ENCODE measurements around the gene HTR3D. TPM values are rescaled to one million over a fixed set of nuclear protein-coding genes. Genes with fewer than 3 reads are reported as not detected.

HTR3D gene
- total RNA-seq, result not detected in 2 replicates

- Histone ChIP-seq H3K36me3 (ENCODE audit: insufficient read depth, low read length) (no peaks in the 10 kb centered on the region), H3K27me3 (ENCODE audit: insufficient read depth, low read length) (peaks cover 21% of the 10 kb centered on the region), H3K4me3 (ENCODE audit: insufficient read depth, low read length) (no peak within 1 kb of the TSS), H2AFZ (ENCODE audit: low read length) (no peak within 1 kb of the TSS), H3K4me2 (ENCODE audit: insufficient read depth, low read length) (no peak within 1 kb of the TSS), H3K4me1 (ENCODE audit: insufficient read depth, low read length) (no peaks in the 10 kb centered on the region), H4K20me1 (ENCODE audit: insufficient read depth, low read length) (no peaks in the 10 kb centered on the region), H3K27ac (ENCODE audit: low read depth, low read length) (no peak within 1 kb of the TSS), H3K79me2 (ENCODE audit: insufficient read depth, low read length) (no peaks in the 10 kb centered on the region), H3K9me3 (ENCODE audit: low read depth, low read length) (no peaks in the 10 kb centered on the region)
- DNase-seq (ENCODE audit: insufficient read length, low spot score, missing footprints), result no peak
- no peak for TF ChIP-seq CTCF (IDR thresholded peaks at IDR 0.05; ENCODE audit: extremely low read depth, low read depth, low read length)
Measured at GRCh38 chr3:184031187-184031792, at the start of gene HTR3D. TSS of gene HTR3D (plus strand) at chr3:184031742. CDS start at chr3:184031742, 0 bp downstream.

- DNase-seq (ENCODE audit: insufficient read length, low spot score, missing footprints), result no peak
- H4K20me1 ChIP-seq (ENCODE audit: insufficient read depth, low read length), result peaks cover 3% of the 10 kb centered on the region
- H3K79me2 ChIP-seq (ENCODE audit: insufficient read depth, low read length), result no peaks in the 10 kb centered on the region
- no peaks in the 10 kb centered on the region for H3K9me3 ChIP-seq (ENCODE audit: low read depth, low read length)
- H3K4me3 ChIP-seq (ENCODE audit: insufficient read depth, low read length), result no peak overlapping the region
- no peak overlapping the region for H3K4me2 ChIP-seq (ENCODE audit: insufficient read depth, low read length)
- H3K27ac ChIP-seq (ENCODE audit: low read depth, low read length), result no peak overlapping the region
- H3K4me1 ChIP-seq (ENCODE audit: insufficient read depth, low read length), result no peaks in the 10 kb centered on the region
- no peak overlapping the region for H2AFZ ChIP-seq (ENCODE audit: low read length)
- H3K27me3 ChIP-seq (ENCODE audit: insufficient read depth, low read length), result no peaks in the 10 kb centered on the region
- TF ChIP-seq CTCF (IDR thresholded peaks at IDR 0.05; ENCODE audit: extremely low read depth, low read depth, low read length), result no peak
- peaks cover 32% of the 10 kb centered on the region for H3K36me3 ChIP-seq (ENCODE audit: insufficient read depth, low read length)
Measured at GRCh38 chr3:183981990-183982644, 49.4 kb upstream of the HTR3D start.

GRCh38 chr3:183984127-183984740 lies 47.3 kb upstream of the HTR3D start:
- Histone ChIP-seq H2AFZ (ENCODE audit: low read length) (no peak overlapping the region), H3K9me3 (ENCODE audit: low read depth, low read length) (no peaks in the 10 kb centered on the region), H4K20me1 (ENCODE audit: insufficient read depth, low read length) (peaks cover 3% of the 10 kb centered on the region), H3K36me3 (ENCODE audit: insufficient read depth, low read length) (peaks cover 46% of the 10 kb centered on the region), H3K79me2 (ENCODE audit: insufficient read depth, low read length) (no peaks in the 10 kb centered on the region), H3K27ac (ENCODE audit: low read depth, low read length) (no peak overlapping the region), H3K4me2 (ENCODE audit: insufficient read depth, low read length) (no peak overlapping the region), H3K4me1 (ENCODE audit: insufficient read depth, low read length) (peaks cover 2% of the 10 kb centered on the region), H3K27me3 (ENCODE audit: insufficient read depth, low read length) (no peaks in the 10 kb centered on the region), H3K4me3 (ENCODE audit: insufficient read depth, low read length) (no peak overlapping the region)
- no peak for TF ChIP-seq CTCF (IDR thresholded peaks at IDR 0.05; ENCODE audit: extremely low read depth, low read depth, low read length)
- no peak for DNase-seq (ENCODE audit: insufficient read length, low spot score, missing footprints)
